GM12878 (cell line): Measurements from ENCODE around the gene PFKP. TPM values are rescaled to one million over a fixed set of nuclear protein-coding genes. Genes with fewer than 3 reads are reported as not detected.

Experiments
- BHLHE40 ChIP-seq, 2 experiments: fragments of 450-650 bp in 1 of 2; IDR thresholded peaks; 2 replicates each; pipeline ENCODE4 v1.6.1; 2011 to 2017; ENCODE audit warnings: low read depth in 2 of 2, borderline replicate concordance in 1 of 2, improper control_type of control experiment in 1 of 2, low read length in 1 of 2, mild to moderate bottlenecking in 1 of 2
- BRCA1 ChIP-seq: IDR thresholded peaks from 2 replicates; pipeline ENCODE4 v1.6.1; 2011; ENCODE audit warnings: low read depth, low read length, improper control_type of control experiment
- EED ChIP-seq: sonication (generic); IDR thresholded peaks from 2 replicates; pipeline ENCODE4 v1.6.1; 2016; ENCODE audit warnings: antibody characterized with exemption, low read depth
- HDAC2 ChIP-seq: fragments of 200-600 bp; sonication (generic); IDR thresholded peaks from 2 replicates; pipeline ENCODE4 v1.6.1; 2017
- HDGF ChIP-seq: fragments of 450-650 bp; IDR thresholded peaks from 2 replicates; pipeline ENCODE4 v1.6.1; 2016; ENCODE audit warnings: antibody characterized with exemption
- HSF1 ChIP-seq: fragments of 150-350 bp; IDR thresholded peaks from 2 replicates; pipeline ENCODE4 v1.6.1; 2014; ENCODE audit warnings: mild to moderate bottlenecking, low read depth, low read length
- PAX8 ChIP-seq: fragments of 450-650 bp; IDR thresholded peaks from 2 replicates; pipeline ENCODE4 v1.6.1; 2017; ENCODE audit warnings: mild to moderate bottlenecking, moderate library complexity
- POLR2A ChIP-seq: IDR thresholded peaks from 2 replicates; pipeline ENCODE4 v1.6.1; 2011; ENCODE audit warnings: low read depth, mild to moderate bottlenecking, low read length
- SKIL ChIP-seq: fragments of 450-650 bp; IDR thresholded peaks from 2 replicates; pipeline ENCODE4 v1.6.1; 2017; ENCODE audit warnings: mild to moderate bottlenecking, low read depth, inconsistent platforms; ENCODE audit not compliant: poor library complexity, severe bottlenecking
- TCF12 ChIP-seq: IDR thresholded peaks from 2 replicates; pipeline ENCODE4 v1.6.1; 2011; ENCODE audit warnings: low read depth, mild to moderate bottlenecking, low read length
- ZBTB11 ChIP-seq: fragments of 450-650 bp; formaldehyde crosslinking; IDR thresholded peaks from 2 replicates; pipeline ENCODE4 v1.5.0; 2022; ENCODE audit warnings: mild to moderate bottlenecking, missing genetic modification characterization
- ZNF384 ChIP-seq: IDR thresholded peaks from 2 replicates; pipeline ENCODE4 v1.6.1; 2012; ENCODE audit warnings: low read depth, mild to moderate bottlenecking, low read length, improper control_type of control experiment, borderline replicate concordance
- ZNF622 ChIP-seq: fragments of 450-650 bp; IDR thresholded peaks from 2 replicates; pipeline ENCODE4 v1.6.1; 2017; ENCODE audit warnings: mild to moderate bottlenecking, inconsistent platforms
- polyA plus RNA-seq, 11 experiments: library from polyadenylated mRNA; depleted of rRNA in 4 of 11; unstranded in 6 of 11; stranded (reverse) in 5 of 11; fragments of >200 nt; fragmentation: Nextera tagmentation in 4 of 11; fragmentation: Illumina TruSeq in 1 of 11; extraction: Ambion mirVana in 4 of 11; extraction: Trizol in 1 of 11; gene quantifications; 1 replicate in 1 of 11; 2 replicates in 10 of 11; pipeline versions ENCODE4 v1.2.1 to v1.2.3, GENCODE V29; 2011 to 2016; ENCODE audit warnings: inconsistent platforms in 2 of 11, missing spikeins in 2 of 11, low read depth in 1 of 11
- total RNA-seq, 4 experiments: library from RNA; depleted of rRNA in 3 of 4; stranded (reverse); fragments of >200 nt in 3 of 4; fragmentation: Illumina TruSeq in 1 of 4; extraction: Trizol in 1 of 4; gene quantifications; 2 replicates each; pipeline versions ENCODE4 v1.2.1 to v1.2.3, GENCODE V29; 2013 to 2021
- TF ChIP-seq, protein P1 (sequence below): fragments of 150-350 bp; IDR thresholded peaks from 2 replicates; pipeline ENCODE4 v1.6.1; 2016; ENCODE audit warnings: low read depth, low read length
- TF ChIP-seq, protein P2 (sequence below): fragments of 450-650 bp; IDR thresholded peaks from 2 replicates; pipeline ENCODE4 v1.6.1; 2017; ENCODE audit warnings: borderline replicate concordance
- TF ChIP-seq, protein P3 (sequence below): IDR thresholded peaks from 2 replicates; pipeline ENCODE4 v1.6.1; 2011; ENCODE audit warnings: borderline replicate concordance, low read depth, mild to moderate bottlenecking, moderate library complexity, mixed read lengths, low read length; ENCODE audit not compliant: insufficient read depth; ENCODE audit errors: extremely low read length

PFKP gene
- total and polyA plus RNA-seq, 10 of the 15 experiments (the other 5 are each of a cell fraction or from before 2014, with no cell fraction given) = 27.0 to 145 (median 95.7) TPM

- TF ChIP-seq ZBTB11 (CRISPR knock-in tag) (no peak), TCF12 (0 out of 2 replicates have a peak, but pooled peaks have one; percentile 61), BRCA1 (no peak), ZNF384 (no peak), BHLHE40 (IDR thresholded peaks at IDR 0.05; ENCODE audit: borderline replicate concordance in 1 of 2, low read depth in 2 of 2, low read length in 1 of 2) (peak in 1 of 2 experiments; percentile 69; a peak in 3 of 4 replicates), POLR2A (peak; percentile 100), HDAC2 (no peak), HDGF (peak; percentile 100; the same call in 1 of the 2 replicates), ZNF622 (no peak), HSF1 (no peak), EED (no peak), PAX8 (no peak), SKIL (no peak)
- TF ChIP-seq, protein P1, sequence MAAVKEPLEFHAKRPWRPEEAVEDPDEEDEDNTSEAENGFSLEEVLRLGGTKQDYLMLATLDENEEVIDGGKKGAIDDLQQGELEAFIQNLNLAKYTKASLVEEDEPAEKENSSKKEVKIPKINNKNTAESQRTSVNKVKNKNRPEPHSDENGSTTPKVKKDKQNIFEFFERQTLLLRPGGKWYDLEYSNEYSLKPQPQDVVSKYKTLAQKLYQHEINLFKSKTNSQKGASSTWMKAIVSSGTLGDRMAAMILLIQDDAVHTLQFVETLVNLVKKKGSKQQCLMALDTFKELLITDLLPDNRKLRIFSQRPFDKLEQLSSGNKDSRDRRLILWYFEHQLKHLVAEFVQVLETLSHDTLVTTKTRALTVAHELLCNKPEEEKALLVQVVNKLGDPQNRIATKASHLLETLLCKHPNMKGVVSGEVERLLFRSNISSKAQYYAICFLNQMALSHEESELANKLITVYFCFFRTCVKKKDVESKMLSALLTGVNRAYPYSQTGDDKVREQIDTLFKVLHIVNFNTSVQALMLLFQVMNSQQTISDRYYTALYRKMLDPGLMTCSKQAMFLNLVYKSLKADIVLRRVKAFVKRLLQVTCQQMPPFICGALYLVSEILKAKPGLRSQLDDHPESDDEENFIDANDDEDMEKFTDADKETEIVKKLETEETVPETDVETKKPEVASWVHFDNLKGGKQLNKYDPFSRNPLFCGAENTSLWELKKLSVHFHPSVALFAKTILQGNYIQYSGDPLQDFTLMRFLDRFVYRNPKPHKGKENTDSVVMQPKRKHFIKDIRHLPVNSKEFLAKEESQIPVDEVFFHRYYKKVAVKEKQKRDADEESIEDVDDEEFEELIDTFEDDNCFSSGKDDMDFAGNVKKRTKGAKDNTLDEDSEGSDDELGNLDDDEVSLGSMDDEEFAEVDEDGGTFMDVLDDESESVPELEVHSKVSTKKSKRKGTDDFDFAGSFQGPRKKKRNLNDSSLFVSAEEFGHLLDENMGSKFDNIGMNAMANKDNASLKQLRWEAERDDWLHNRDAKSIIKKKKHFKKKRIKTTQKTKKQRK = no peak
- TF ChIP-seq, protein P2, sequence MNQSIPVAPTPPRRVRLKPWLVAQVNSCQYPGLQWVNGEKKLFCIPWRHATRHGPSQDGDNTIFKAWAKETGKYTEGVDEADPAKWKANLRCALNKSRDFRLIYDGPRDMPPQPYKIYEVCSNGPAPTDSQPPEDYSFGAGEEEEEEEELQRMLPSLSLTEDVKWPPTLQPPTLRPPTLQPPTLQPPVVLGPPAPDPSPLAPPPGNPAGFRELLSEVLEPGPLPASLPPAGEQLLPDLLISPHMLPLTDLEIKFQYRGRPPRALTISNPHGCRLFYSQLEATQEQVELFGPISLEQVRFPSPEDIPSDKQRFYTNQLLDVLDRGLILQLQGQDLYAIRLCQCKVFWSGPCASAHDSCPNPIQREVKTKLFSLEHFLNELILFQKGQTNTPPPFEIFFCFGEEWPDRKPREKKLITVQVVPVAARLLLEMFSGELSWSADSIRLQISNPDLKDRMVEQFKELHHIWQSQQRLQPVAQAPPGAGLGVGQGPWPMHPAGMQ = no peak
- TF ChIP-seq, protein P3, sequence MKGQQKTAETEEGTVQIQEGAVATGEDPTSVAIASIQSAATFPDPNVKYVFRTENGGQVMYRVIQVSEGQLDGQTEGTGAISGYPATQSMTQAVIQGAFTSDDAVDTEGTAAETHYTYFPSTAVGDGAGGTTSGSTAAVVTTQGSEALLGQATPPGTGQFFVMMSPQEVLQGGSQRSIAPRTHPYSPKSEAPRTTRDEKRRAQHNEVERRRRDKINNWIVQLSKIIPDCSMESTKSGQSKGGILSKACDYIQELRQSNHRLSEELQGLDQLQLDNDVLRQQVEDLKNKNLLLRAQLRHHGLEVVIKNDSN = no peak
Observed at GRCh38 chr10:3172446-3173170, 105.3 kb downstream of the PFKP start, which contains the start of gene PITRM1 (continued).
